HCT116 (cell line): ENCODE results near the gene TPRG1. TPM values are rescaled to one million over a fixed set of nuclear protein-coding genes. Genes with fewer than 3 reads are reported as not detected.

Experiments used
- ATAC-seq: fragments of 200-7000 bp; cut with Tn5 transposase; 2 replicates; pipeline ENCODE4 v1.9.1; 2020; ENCODE audit warnings: mild to moderate bottlenecking, moderate library complexity
- BruUV-seq: library from RNA; stranded (reverse); fragments of 400-500 nt; replicated peaks from 2 replicates; lab custom pipeline; 2021; lab: Mats Ljungman, UMichigan
- CTCF ChIA-PET: fragments of 300-600 bp; sonication (Branson Sonifier 250); formaldehyde crosslinking; loops from one replicate; lab custom pipeline; 2021; ENCODE audit warnings: antibody characterized with exemption; lab: Charles Lee
- POLR2A ChIA-PET: fragments of 300-600, 350-600 bp; sonication (Branson Sonifier 250); formaldehyde crosslinking; loops from one replicate; lab custom pipeline; 2021; ENCODE audit warnings: antibody characterized with exemption; lab: Charles Lee
- RAD21 ChIA-PET, 2 experiments: fragments of 300-600 bp; sonication (Branson Sonifier 250); formaldehyde crosslinking; loops; one replicate each; lab custom pipeline; 2023; ENCODE audit warnings: low total read pairs in 2 of 2; ENCODE audit not compliant: uncharacterized antibody in 2 of 2, unreplicated experiment in 2 of 2, low non-redundant PET in 1 of 2; lab: Charles Lee
- DNase-seq: peaks from one replicate; pipeline ENCODE4 v3.0.0-alpha.2; 2010; ENCODE audit warnings: low read depth, low spot score
- H2AFZ ChIP-seq: fragments of 200-600 bp; shearing (Covaris generic), sonication (generic); 2 replicates; pipeline ENCODE4 v1.6.1; 2017; ENCODE audit warnings: low read depth, mixed run types, mixed read lengths, antibody characterized with exemption, low read length; ENCODE audit not compliant: poor library complexity, severe bottlenecking
- H3K27ac ChIP-seq: 2 replicates; pipeline ENCODE4 v1.5.1; 2012; ENCODE audit warnings: low read depth, low read length
- H3K27me3 ChIP-seq: fragments of 200-600 bp; sonication (generic); 2 replicates; pipeline ENCODE4 v1.6.1; 2016; ENCODE audit warnings: mixed run types, low read length, mixed read lengths; ENCODE audit not compliant: insufficient read depth
- H3K36me3 ChIP-seq, 2 experiments: fragments of 200-500 bp in 1 of 2; fragments of 200-600 bp in 1 of 2; sonication (Bioruptor generic) in 1 of 2; sonication (generic) in 1 of 2; 2 replicates each; pipeline versions ENCODE4 v1.5.1 to v1.6.1; 2014 to 2016; ENCODE audit warnings: low read length in 2 of 2, inconsistent platforms in 1 of 2, mixed read lengths in 1 of 2, mixed run types in 1 of 2; ENCODE audit not compliant: insufficient read depth in 2 of 2, control insufficient read depth in 1 of 2
- H3K4me1 ChIP-seq, 2 experiments: fragments of 200-600 bp in 1 of 2; sonication (generic) in 1 of 2; 2 replicates each; pipeline versions ENCODE4 v1.5.1 to v1.6.1; 2012 to 2017; ENCODE audit warnings: low read length in 2 of 2, inconsistent platforms in 1 of 2, mild to moderate bottlenecking in 1 of 2, mixed read lengths in 1 of 2, mixed run types in 1 of 2, moderate library complexity in 1 of 2; ENCODE audit not compliant: insufficient read depth in 2 of 2, control insufficient read depth in 1 of 2
- H3K4me2 ChIP-seq: fragments of 200-600 bp; sonication (generic); 2 replicates; pipeline ENCODE4 v1.6.1; 2017; ENCODE audit warnings: mixed run types, low read length, mixed read lengths
- H3K4me3 ChIP-seq, 2 experiments: fragments of 200-600 bp in 1 of 2; sonication (generic) in 1 of 2; replicated peaks in 1 of 2; 2 replicates each; pipeline ENCODE4 v1.5.1; 2011 to 2016; ENCODE audit warnings: low read length in 2 of 2, control low read depth in 1 of 2, low read depth in 1 of 2, mild to moderate bottlenecking in 1 of 2, mixed read lengths in 1 of 2, mixed run types in 1 of 2
- H3K79me2 ChIP-seq: fragments of 200-600 bp; sonication (generic); 2 replicates; pipeline ENCODE4 v1.6.1; 2017; ENCODE audit warnings: mild to moderate bottlenecking, mixed run types, low read length, moderate library complexity, mixed read lengths; ENCODE audit not compliant: insufficient read depth
- H3K9ac ChIP-seq: fragments of 200-600 bp; sonication (generic); 2 replicates; pipeline ENCODE4 v1.6.1; 2016; ENCODE audit warnings: low read length, mixed read lengths
- H3K9me2 ChIP-seq: fragments of 200-600 bp; sonication (generic), shearing (Covaris generic); 2 replicates; pipeline ENCODE4 v1.6.1; 2017; ENCODE audit warnings: mixed run types, mild to moderate bottlenecking, moderate library complexity; ENCODE audit not compliant: insufficient read depth
- H3K9me3 ChIP-seq, 2 experiments: fragments of 200-500 bp in 1 of 2; fragments of 200-600 bp in 1 of 2; sonication (Bioruptor generic) in 1 of 2; sonication (generic) in 1 of 2; 2 replicates each; pipeline ENCODE4 v1.6.1; 2014 to 2017; ENCODE audit warnings: low read length in 2 of 2, mixed read lengths in 2 of 2, inconsistent platforms in 1 of 2, low read depth in 1 of 2, mild to moderate bottlenecking in 1 of 2, mixed run types in 1 of 2, moderate library complexity in 1 of 2; ENCODE audit not compliant: control insufficient read depth in 1 of 2, insufficient read depth in 1 of 2
- H4K20me1 ChIP-seq: fragments of 200-600 bp; sonication (generic), shearing (Covaris generic); 2 replicates; pipeline ENCODE4 v1.6.1; 2017; ENCODE audit warnings: mixed run types, mild to moderate bottlenecking, moderate library complexity; ENCODE audit not compliant: insufficient read depth
- ATF3 ChIP-seq: IDR thresholded peaks from 2 replicates; pipeline ENCODE4 v1.6.1; 2012
- CTCF ChIP-seq, 3 experiments: fragments of 200-600 bp in 1 of 3; sonication (generic) in 1 of 3; IDR thresholded peaks in 2 of 3; conservative IDR thresholded peaks in 1 of 3; 2 replicates each; pipeline ENCODE4 v1.5.1; 2012 to 2017; ENCODE audit warnings: low read depth in 2 of 3, low read length in 2 of 3, antibody characterized with exemption in 1 of 3, borderline replicate concordance in 1 of 3, control low read depth in 1 of 3, mild to moderate bottlenecking in 1 of 3, mixed read lengths in 1 of 3, mixed run types in 1 of 3, moderate library complexity in 1 of 3; ENCODE audit not compliant: insufficient read depth in 1 of 3
- EGR1 ChIP-seq: IDR thresholded peaks from 2 replicates; pipeline ENCODE4 v1.6.1; 2012; ENCODE audit warnings: low read depth
- ELF1 ChIP-seq: IDR thresholded peaks from 2 replicates; pipeline ENCODE4 v1.6.1; 2012; ENCODE audit warnings: low read depth, borderline replicate concordance
- EZH2phosphoT487 ChIP-seq: fragments of 200-600 bp; IDR thresholded peaks from 2 replicates; pipeline ENCODE4 v1.6.1; 2018; ENCODE audit warnings: antibody characterized with exemption, borderline replicate concordance
- FOSL1 ChIP-seq: IDR thresholded peaks from 2 replicates; pipeline ENCODE4 v1.6.1; 2012; ENCODE audit warnings: low read depth
- JUND ChIP-seq: IDR thresholded peaks from 2 replicates; pipeline ENCODE4 v1.6.1; 2012
- MAX ChIP-seq: IDR thresholded peaks from 2 replicates; pipeline ENCODE4 v1.6.1; 2012
- POLR2AphosphoS5 ChIP-seq: IDR thresholded peaks from 2 replicates; pipeline ENCODE4 v1.6.1; 2011; ENCODE audit warnings: mild to moderate bottlenecking, low read depth, low read length, moderate library complexity
- REST ChIP-seq: IDR thresholded peaks from 2 replicates; pipeline ENCODE4 v1.6.1; 2012; ENCODE audit warnings: low read depth
- SP1 ChIP-seq: IDR thresholded peaks from 2 replicates; pipeline ENCODE4 v1.6.1; 2012; ENCODE audit warnings: low read depth
- SRF ChIP-seq: IDR thresholded peaks from 2 replicates; pipeline ENCODE4 v1.6.1; 2012; ENCODE audit warnings: low read depth
- YY1 ChIP-seq: IDR thresholded peaks from 2 replicates; pipeline ENCODE4 v1.6.1; 2011; ENCODE audit warnings: low read length, low read depth, moderate library complexity, mild to moderate bottlenecking; ENCODE audit not compliant: insufficient replicate concordance; ENCODE audit errors: extremely low read depth
- ZBTB33 ChIP-seq: IDR thresholded peaks from 2 replicates; pipeline ENCODE4 v1.6.1; 2011; ENCODE audit warnings: mild to moderate bottlenecking, low read length, moderate library complexity; ENCODE audit not compliant: insufficient replicate concordance; ENCODE audit errors: extremely low read depth
- ZNF274 ChIP-seq: fragments of 200-500 bp; sonication (Bioruptor generic); IDR thresholded peaks from 2 replicates; pipeline ENCODE4 v1.6.1; 2014; ENCODE audit warnings: mild to moderate bottlenecking, low read depth, low read length, inconsistent platforms
- intact Hi-C: fragments of 100-400 bp; cut with micrococcal nuclease; formaldehyde crosslinking; loops from 2 replicates; pipeline ENCODE4 v1.10.0; 2022
- total RNA-seq: library from RNA; stranded (reverse); gene quantifications from one replicate; pipeline ENCODE4 v1.2.1, GENCODE V29; 2021; ENCODE audit not compliant: unreplicated experiment

TPRG1 gene
- total RNA-seq, 1 experiment from 2014 or later, result 2.8 TPM

- TF ChIP-seq JUND, result no peak
Measured at GRCh38 chr3:189123595-189124387, 48.0 kb upstream of the TPRG1 start (continued).

- ChIA-PET RAD21 (interaction anchor here in 1 of 2 experiments (0.6 kb wide), 1 partner anchor 1071 kb away, joined by 3 read pairs; no protein-coding TSS in a partner anchor), POLR2A (no interaction called here), CTCF (interaction anchor here (1.5 kb wide), 1 partner anchor 1391 kb away, joined by 4 read pairs; no protein-coding TSS in a partner anchor)
- Histone ChIP-seq H3K36me3 (no peaks in the 10 kb centered on the region), H3K9me2 (no peaks in the 10 kb centered on the region), H2AFZ (peak overlapping the region; percentile 14), H3K9me3 (no peaks in the 10 kb centered on the region), H3K4me3 (peak overlapping the region in 1 of 2 experiments; percentile 33; a peak in 2 of 4 replicates), H3K4me2 (peak overlapping the region; percentile 70), H3K27ac (peak overlapping the region; percentile 53), H3K9ac (peak overlapping the region; percentile 31), H3K27me3 (no peaks in the 10 kb centered on the region), H3K4me1 (peaks cover 26 to 29% of the 10 kb centered on the region in 2 experiments), H3K79me2 (no peaks in the 10 kb centered on the region), H4K20me1 (no peaks in the 10 kb centered on the region)
- ATAC-seq (peak; percentile 93), DNase-seq (peak; percentile 93)
- intact Hi-C loops, result no loop called here
- BruUV-seq, result no TSS peak
- TF ChIP-seq JUND, result peak; percentile 99
- peak; percentile 68 for TF ChIP-seq ZBTB33
- TF ChIP-seq EZH2phosphoT487, result no peak
- TF ChIP-seq ELF1, result peak; percentile 41; the same call in 1 of the 2 replicates
- peak; percentile 86 for TF ChIP-seq SRF
- TF ChIP-seq ZNF274, result no peak
- TF ChIP-seq EGR1, result no peak
- TF ChIP-seq POLR2AphosphoS5, result peak; percentile 52; the same call in 1 of the 2 replicates
- no peak for TF ChIP-seq REST
- peak; percentile 97 for TF ChIP-seq FOSL1
- TF ChIP-seq CTCF (IDR thresholded peaks at IDR 0.05 in 2 of 3, conservative IDR thresholded peaks at IDR 0.05 in 1 of 3; ENCODE audit: borderline replicate concordance in 1 of 3, insufficient read depth in 1 of 3, low read depth in 2 of 3, low read length in 2 of 3), result no peak
- peak; percentile 67; the same call in 1 of the 2 replicates for TF ChIP-seq ATF3
- TF ChIP-seq MAX, result peak; percentile 90
- TF ChIP-seq YY1, result peak; percentile 74
- peak; percentile 92 for TF ChIP-seq SP1
Measured at GRCh38 chr3:189132231-189132671, 39.5 kb upstream of the TPRG1 start.
